GM12801 (cell line): Measurements from ENCODE around the gene NQO2.

Experiments used
- CTCF ChIP-seq: IDR thresholded peaks from one replicate; pipeline ENCODE4 v1.5.1; 2011; ENCODE audit warnings: control low read depth; ENCODE audit not compliant: insufficient read length; ENCODE audit errors: extremely low read depth

Gene NQO2

GRCh38 chr6:3053231-3053508 lies 53.5 kb downstream of the NQO2 start:
- TF ChIP-seq CTCF = no peak

GRCh38 chr6:3057063-3057770 lies 57.5 kb downstream of the NQO2 start:
- no peak for TF ChIP-seq CTCF

GRCh38 chr6:3058957-3059356 lies 59.3 kb downstream of the NQO2 start:
- no peak for TF ChIP-seq CTCF

GRCh38 chr6:3061501-3061941 lies 61.8 kb downstream of the NQO2 start:
- TF ChIP-seq CTCF = no peak

GRCh38 chr6:3063733-3064700 lies 64.3 kb downstream of the NQO2 start:
- no peak for TF ChIP-seq CTCF

- no peak for TF ChIP-seq CTCF
These were observed 68.9 kb downstream of the NQO2 start, which contains the start of gene RIPK1 for GRCh38 chr6:3068329-3069214. Gene RIPK1, plus strand, starts transcription at chr6:3068494. Its CDS starts 8,330 bp downstream, at chr6:3076824.
